Spleen (tissue), 11 donors: ENCODE measurements around the gene CCDC88C. TPM values are rescaled to one million over a fixed set of nuclear protein-coding genes. Genes with fewer than 3 reads are reported as not detected.

Source experiments
- DNase-seq: peaks from one replicate; pipeline ENCODE4 v3.0.0-alpha.2; 2020
- H3K27ac ChIP-seq, 8 donors: fragments of 200-600 bp; sonication (generic) in 7 of 8; 1 replicate in 4 of 8; 2 replicates in 4 of 8; pipeline versions ENCODE4 v1.5.0 to v1.8.0; 2016 to 2021; ENCODE audit warnings: inconsistent platforms in 4 of 8, mild to moderate bottlenecking in 4 of 8, moderate library complexity in 1 of 8
- H3K27me3 ChIP-seq, 7 donors: fragments of 200-600 bp; sonication (generic) in 6 of 7; replicated peaks in 1 of 7; 1 replicate in 4 of 7; 2 replicates in 3 of 7; pipeline versions ENCODE4 v1.5.0 to v1.8.0; 2016 to 2021; ENCODE audit warnings: inconsistent platforms in 3 of 7, mild to moderate bottlenecking in 1 of 7
- H3K36me3 ChIP-seq, 6 donors: fragments of 200-600 bp; sonication (generic) in 5 of 6; 1 replicate in 4 of 6; 2 replicates in 2 of 6; pipeline versions ENCODE4 v1.5.0 to v1.8.0; 2016 to 2021; ENCODE audit warnings: inconsistent platforms in 2 of 6
- H3K4me1 ChIP-seq, 6 donors: fragments of 200-600 bp; sonication (generic) in 5 of 6; 1 replicate in 3 of 6; 2 replicates in 3 of 6; pipeline versions ENCODE4 v1.5.0 to v1.8.0; 2016 to 2021; ENCODE audit warnings: inconsistent platforms in 3 of 6
- H3K4me3 ChIP-seq, 8 donors: fragments of 200-600 bp; sonication (generic) in 7 of 8; 1 replicate in 4 of 8; 2 replicates in 4 of 8; pipeline versions ENCODE4 v1.5.0 to v1.8.0; 2016 to 2021; ENCODE audit warnings: inconsistent platforms in 4 of 8, mild to moderate bottlenecking in 4 of 8, moderate library complexity in 2 of 8
- H3K9me3 ChIP-seq, 8 donors: fragments of 200-600 bp; sonication (generic) in 7 of 8; 1 replicate in 4 of 8; 2 replicates in 4 of 8; pipeline versions ENCODE4 v1.5.0 to v1.8.0; 2016 to 2021; ENCODE audit warnings: inconsistent platforms in 4 of 8
- CTCF ChIP-seq, 11 experiments: fragments of 200-600 bp in 7 of 11; fragments of 450-650 bp in 4 of 11; sonication (generic) in 4 of 11; IDR thresholded peaks in 8 of 11; conservative IDR thresholded peaks in 3 of 11; 1 replicate in 7 of 11; 2 replicates in 4 of 11; pipeline versions ENCODE4 v1.4.0 to v1.8.0; 2016 to 2021; ENCODE audit warnings: antibody characterized with exemption in 11 of 11, inconsistent platforms in 4 of 11, mild to moderate bottlenecking in 1 of 11
- POLR2A ChIP-seq, 3 donors: fragments of 450-650 bp; IDR thresholded peaks; one replicate each; pipeline ENCODE4 v1.5.1; 2017; ENCODE audit warnings: antibody characterized with exemption in 3 of 3, mild to moderate bottlenecking in 1 of 3
- POLR2AphosphoS5 ChIP-seq, 3 donors: sonication (generic); formaldehyde crosslinking; IDR thresholded peaks; one replicate each; pipeline ENCODE4 v1.5.1; 2017; ENCODE audit warnings: antibody characterized with exemption in 3 of 3
- WGBS, 5 donors: extraction: QIAGEN DNeasy Blood & Tissue Kit in 3 of 5; methylation state at CpG; one replicate each; pipeline versions ENCODE4 v1.1.5 to v1.1.7; 2013 to 2018; 5-methylcytosine and 5-hydroxymethylcytosine counted together
- intact Hi-C: fragments of 100-400 bp; cut with DNase I; formaldehyde crosslinking; loops from one replicate; pipeline ENCODE4 v1.15.0; 2023; ENCODE audit warnings: low total_unique reads
- polyA plus RNA-seq, 3 donors: library from polyadenylated mRNA; stranded (reverse); fragments of 200-250 nt; gene quantifications; one replicate each; pipeline ENCODE4 v1.2.1, GENCODE V29; 2013
- total RNA-seq, 7 donors: library from RNA; depleted of rRNA in 3 of 7; stranded (reverse); fragments of >200 nt in 3 of 7; fragmentation: NEBNext Ultra II Directional in 4 of 7; extraction: Animal tissue kit (Norgen Biotek cat#: 25700) in 4 of 7; gene quantifications; one replicate each; pipeline versions ENCODE4 v1.1.0 to v1.2.1, GENCODE V29; 2016 to 2021
- donor health status: healthy with polysubstance abuse.
- donor health status: DM: no; HTN: no; CAD: no; lungs with moderate emphysema.
- donor health status: DM: no; HTN: no; CAD: no.
- donor health status: Bipolar disorder and iron deficiency.
- donor health status: healthy.
- donor health status: DM: no; HTN: no; CAD: no.
- donor health status: DM: yes; HTN: yes; CAD: no.

The CCDC88C gene
- total and polyA plus RNA-seq, 10 donors, result 23.2 to 136 (median 101) TPM

- Histone ChIP-seq H3K27ac (peak overlapping the region; percentile 6 to 90 (median 78)), H3K36me3 (peaks cover 0 to 61% (median 0%) of the 10 kb centered on the region in 6 donors), H3K9me3 (peaks cover 0 to 7% (median 0%) of the 10 kb centered on the region in 8 donors), H3K4me3 (peak overlapping the region in 1 of 8 donors; percentile 33), H3K4me1 (peaks cover 35 to 85% (median 66%) of the 10 kb centered on the region in 6 donors), H3K27me3 (no peaks in the 10 kb centered on the region)
- no peak for DNase-seq
- intact Hi-C loops, result no loop called here
- 46 to 72% (median 66%) methylated on average over 3 of the region's 3 CpGs for WGBS, 5 donors
- no peak for TF ChIP-seq POLR2A (IDR thresholded peaks at IDR 0.05)
- TF ChIP-seq POLR2AphosphoS5 (IDR thresholded peaks at IDR 0.05), result no peak
- TF ChIP-seq CTCF (IDR thresholded peaks at IDR 0.05 in 8 of 11, conservative IDR thresholded peaks at IDR 0.05 in 3 of 11), result no peak
Observed at GRCh38 chr14:91231446-91231845, 186.2 kb downstream of the CCDC88C start.

- Histone ChIP-seq H3K4me3 (peak overlapping the region in 1 of 8 donors; percentile 38), H3K27me3 (no peaks in the 10 kb centered on the region), H3K9me3 (peaks cover 0 to 7% (median 0%) of the 10 kb centered on the region in 8 donors), H3K4me1 (peaks cover 35 to 94% (median 72%) of the 10 kb centered on the region in 6 donors), H3K36me3 (peaks cover 0 to 70% (median 0%) of the 10 kb centered on the region in 6 donors), H3K27ac (peak overlapping the region; percentile 15 to 90 (median 78))
- intact Hi-C loops, result no loop called here
- WGBS, 5 donors, result 83 to 92% (median 86%) methylated on average over 4 of the region's 4 CpGs
- DNase-seq, result no peak
- TF ChIP-seq POLR2AphosphoS5 (IDR thresholded peaks at IDR 0.05) (no peak), POLR2A (IDR thresholded peaks at IDR 0.05) (no peak), CTCF (IDR thresholded peaks at IDR 0.05 in 8 of 11, conservative IDR thresholded peaks at IDR 0.05 in 3 of 11) (no peak)
Observed at GRCh38 chr14:91230397-91231035, 187.1 kb downstream of the CCDC88C start.

- DNase-seq, result peak; percentile 85
- H3K4me3 ChIP-seq, result peak overlapping the region in 1 of 8 donors; percentile 38
- peaks cover 0 to 76% (median 7%) of the 10 kb centered on the region in 6 donors for H3K36me3 ChIP-seq
- no peaks in the 10 kb centered on the region for H3K27me3 ChIP-seq
- H3K9me3 ChIP-seq, result peaks cover 0 to 7% (median 0%) of the 10 kb centered on the region in 8 donors
- 7 to 25% (median 20%) methylated on average over 6 of the region's 6 CpGs for WGBS, 5 donors
- H3K4me1 ChIP-seq, result peaks cover 35 to 100% (median 76%) of the 10 kb centered on the region in 6 donors
- intact Hi-C loops, result no loop called here
- TF ChIP-seq POLR2AphosphoS5 (IDR thresholded peaks at IDR 0.05) (peak; percentile 20 to 89 (median 67)), CTCF (IDR thresholded peaks at IDR 0.05 in 8 of 11, conservative IDR thresholded peaks at IDR 0.05 in 3 of 11) (no peak)
- peak overlapping the region; percentile 15 to 90 (median 78) for H3K27ac ChIP-seq
Observed at GRCh38 chr14:91229743-91230200, 187.8 kb downstream of the CCDC88C start.

- H3K4me1 ChIP-seq, result peaks cover 35 to 96% (median 77%) of the 10 kb centered on the region in 6 donors
- 78 to 100% (median 90%) methylated on average over 1 of the region's 1 CpG for WGBS, 5 donors
- no peak for DNase-seq
Observed at GRCh38 chr14:91229005-91229382, 188.6 kb downstream of the CCDC88C start.

More at GRCh38 chr14:91229005-91229382, 188.6 kb downstream of the CCDC88C start:
- Histone ChIP-seq H3K27ac (peak overlapping the region in 5 of 8 donors; percentile 76 to 90 (median 84)), H3K27me3 (no peaks in the 10 kb centered on the region), H3K36me3 (peaks cover 0 to 76% (median 12%) of the 10 kb centered on the region in 6 donors), H3K4me3 (peak overlapping the region in 1 of 8 donors; percentile 38), H3K9me3 (peaks cover 0 to 7% (median 0%) of the 10 kb centered on the region in 8 donors)
- no peak for TF ChIP-seq POLR2A (IDR thresholded peaks at IDR 0.05)
- TF ChIP-seq POLR2AphosphoS5 (IDR thresholded peaks at IDR 0.05), result no peak
- no peak for TF ChIP-seq CTCF (IDR thresholded peaks at IDR 0.05 in 8 of 11, conservative IDR thresholded peaks at IDR 0.05 in 3 of 11)
- intact Hi-C loops, result no loop called here
